Adrenal gland (tissue), 12 donors: ENCODE results near the gene TBL1XR1. TPM values are rescaled to one million over a fixed set of nuclear protein-coding genes. Genes with fewer than 3 reads are reported as not detected.

Source experiments
- DNase-seq, 7 donors: peaks; one replicate each; pipeline ENCODE4 v3.0.0-alpha.2; 2019 to 2020
- H3K27ac ChIP-seq, 5 donors: fragments of 200-600 bp; sonication (generic) in 4 of 5; 1 replicate in 3 of 5; 2 replicates in 2 of 5; pipeline versions ENCODE4 v1.5.1 to v1.8.0; 2016 to 2020; ENCODE audit warnings: mild to moderate bottlenecking in 1 of 5
- H3K27me3 ChIP-seq: fragments of 200-600 bp; 2 replicates; pipeline ENCODE4 v1.8.0; 2021
- H3K36me3 ChIP-seq, 2 donors: fragments of 200-600 bp; replicated peaks in 1 of 2; 1 replicate in 1 of 2; 2 replicates in 1 of 2; pipeline versions ENCODE4 v1.5.1 to v1.8.0; 2018 to 2022
- H3K4me1 ChIP-seq, 2 donors: fragments of 200-600 bp; replicated peaks in 1 of 2; 1 replicate in 1 of 2; 2 replicates in 1 of 2; pipeline versions ENCODE4 v1.5.1 to v1.8.0; 2018 to 2021
- H3K4me3 ChIP-seq, 4 donors: fragments of 200-600 bp; sonication (generic) in 3 of 4; one replicate each; pipeline ENCODE4 v1.5.1; 2016 to 2018
- H3K9me3 ChIP-seq, 3 donors: fragments of 200-600 bp; sonication (generic) in 1 of 3; replicated peaks in 1 of 3; 1 replicate in 2 of 3; 2 replicates in 1 of 3; pipeline versions ENCODE4 v1.5.1 to v1.8.0; 2016 to 2021
- POLR2A ChIP-seq, 2 donors: fragments of 450-650 bp; IDR thresholded peaks; one replicate each; pipeline ENCODE4 v1.6.1; 2017; ENCODE audit warnings: antibody characterized with exemption in 2 of 2, mild to moderate bottlenecking in 2 of 2, moderate library complexity in 1 of 2
- WGBS, 4 donors: extraction: QIAGEN DNeasy Blood & Tissue Kit in 2 of 4; methylation state at CpG; one replicate each; pipeline versions ENCODE4 v1.1.5 to v1.1.7; 2013 to 2017; 5-methylcytosine and 5-hydroxymethylcytosine counted together
- intact Hi-C, 2 donors: fragments of 100-400 bp; cut with DNase I; formaldehyde crosslinking; loops; one replicate each; pipeline versions ENCODE4 v1.14.1 to v1.15.0; 2022 to 2023
- polyA plus RNA-seq, 3 donors: library from polyadenylated mRNA; stranded (reverse); fragments of 200-250 nt in 2 of 3; fragments of 350-450 nt in 1 of 3; fragmentation: Illumina TruSeq in 1 of 3; extraction: RNeasy Lipid Tissue Mini Kit (QIAGEN cat#74804) in 1 of 3; gene quantifications; one replicate each; pipeline ENCODE4 v1.2.3, GENCODE V29; 2013 to 2014
- total RNA-seq, 9 donors: library from RNA; depleted of rRNA in 4 of 9; stranded (reverse); fragments of >200 nt in 4 of 9; fragments of 120-200 nt in 1 of 9; fragmentation: NEBNext Ultra II Directional in 1 of 9; extraction: Animal tissue kit (Norgen Biotek cat#: 25700) in 1 of 9; gene quantifications; one replicate each; pipeline versions ENCODE4 v1.1.0 to v1.2.4, GENCODE V29; 2013 to 2023
- TF ChIP-seq, protein P1 (sequence below), 6 experiments: fragments of 450-650 bp in 4 of 6; fragments of 200-600 bp in 2 of 6; sonication (generic) in 1 of 6; IDR thresholded peaks; 1 replicate in 5 of 6; 2 replicates in 1 of 6; pipeline versions ENCODE4 v1.5.1 to v1.8.0; 2016 to 2021; ENCODE audit warnings: antibody characterized with exemption in 6 of 6, mild to moderate bottlenecking in 2 of 6, moderate library complexity in 1 of 6
- donor health status: healthy with polysubstance abuse.
- donor health status: Bipolar disorder and iron deficiency.
- donor health status: DM: yes; HTN: yes; CAD: no.
- donor health status: DM: no; HTN: no; CAD: no.
- donor health status: DM: no; HTN: no; CAD: no.
- donor health status: DM: yes; HTN: yes; CAD: no.

Gene TBL1XR1
- total and polyA plus RNA-seq, 12 donors: 17.5 to 258 (median 93.6) TPM

DNA sequence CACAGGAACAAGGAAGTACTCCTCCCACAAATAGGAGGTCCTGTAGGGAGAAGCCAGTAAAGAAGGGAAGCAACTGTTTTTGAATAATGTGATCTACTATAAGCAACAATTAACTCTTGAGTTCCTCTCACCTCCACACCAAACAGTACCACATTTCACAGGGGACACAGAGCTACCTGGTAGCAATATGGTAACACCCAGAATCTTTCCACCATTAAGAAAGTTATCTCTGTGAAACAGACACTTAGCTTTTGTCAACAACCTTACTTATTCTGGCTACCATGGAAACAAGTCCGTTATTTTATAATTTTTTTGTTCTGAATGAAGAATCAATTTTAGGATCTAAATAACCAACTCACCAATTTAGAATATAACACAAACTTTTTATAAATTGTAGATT lies 49.5 kb downstream of the TBL1XR1 start:
- Histone ChIP-seq H3K4me3 (no peak overlapping the region), H3K27me3 (no peaks in the 10 kb centered on the region), H3K9me3 (no peaks in the 10 kb centered on the region), H3K4me1 (peaks cover 11 to 71% of the 10 kb centered on the region in 2 donors), H3K36me3 (no peaks in the 10 kb centered on the region), H3K27ac (no peak overlapping the region)
- intact Hi-C loops: no loop called here
- DNase-seq: no peak
- no peak for TF ChIP-seq POLR2A (IDR thresholded peaks at IDR 0.05)
- TF ChIP-seq, protein P1, sequence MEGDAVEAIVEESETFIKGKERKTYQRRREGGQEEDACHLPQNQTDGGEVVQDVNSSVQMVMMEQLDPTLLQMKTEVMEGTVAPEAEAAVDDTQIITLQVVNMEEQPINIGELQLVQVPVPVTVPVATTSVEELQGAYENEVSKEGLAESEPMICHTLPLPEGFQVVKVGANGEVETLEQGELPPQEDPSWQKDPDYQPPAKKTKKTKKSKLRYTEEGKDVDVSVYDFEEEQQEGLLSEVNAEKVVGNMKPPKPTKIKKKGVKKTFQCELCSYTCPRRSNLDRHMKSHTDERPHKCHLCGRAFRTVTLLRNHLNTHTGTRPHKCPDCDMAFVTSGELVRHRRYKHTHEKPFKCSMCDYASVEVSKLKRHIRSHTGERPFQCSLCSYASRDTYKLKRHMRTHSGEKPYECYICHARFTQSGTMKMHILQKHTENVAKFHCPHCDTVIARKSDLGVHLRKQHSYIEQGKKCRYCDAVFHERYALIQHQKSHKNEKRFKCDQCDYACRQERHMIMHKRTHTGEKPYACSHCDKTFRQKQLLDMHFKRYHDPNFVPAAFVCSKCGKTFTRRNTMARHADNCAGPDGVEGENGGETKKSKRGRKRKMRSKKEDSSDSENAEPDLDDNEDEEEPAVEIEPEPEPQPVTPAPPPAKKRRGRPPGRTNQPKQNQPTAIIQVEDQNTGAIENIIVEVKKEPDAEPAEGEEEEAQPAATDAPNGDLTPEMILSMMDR (IDR thresholded peaks at IDR 0.05): no peak
- WGBS, 4 donors: 88 to 94% (median 92%) methylated on average over 1 of the region's 1 CpG

DNA sequence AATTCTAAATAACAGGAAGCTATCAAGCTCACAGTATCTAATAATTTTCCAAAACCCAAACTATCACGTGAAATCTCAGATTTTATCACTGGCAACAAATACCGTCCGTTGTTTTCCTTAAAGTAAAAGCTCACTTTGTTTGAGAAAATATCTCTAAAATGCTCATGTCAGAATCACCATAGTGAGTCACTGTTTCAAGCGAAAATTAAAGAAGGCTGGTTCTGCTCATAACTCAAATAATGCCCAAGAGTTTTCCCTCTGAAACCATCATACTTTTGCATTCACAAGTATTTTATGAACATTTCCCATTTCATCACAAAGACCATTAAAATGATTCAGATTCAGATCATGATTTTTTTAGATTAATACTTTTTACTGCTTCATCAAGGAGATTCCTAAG lies 50.6 kb downstream of the TBL1XR1 start:
- DNase-seq: no peak
- H3K4me3 ChIP-seq: no peak overlapping the region
- H3K27me3 ChIP-seq: no peaks in the 10 kb centered on the region
- H3K4me1 ChIP-seq: peaks cover 11 to 83% of the 10 kb centered on the region in 2 donors
- no peak overlapping the region for H3K27ac ChIP-seq
- H3K36me3 ChIP-seq: no peaks in the 10 kb centered on the region
- intact Hi-C loops: no loop called here
- TF ChIP-seq, protein P1 (IDR thresholded peaks at IDR 0.05): no peak
- TF ChIP-seq POLR2A (IDR thresholded peaks at IDR 0.05): no peak
- 30 to 37% (median 34%) methylated on average over 4 of the region's 4 CpGs for WGBS, 4 donors
- H3K9me3 ChIP-seq: no peaks in the 10 kb centered on the region

DNA sequence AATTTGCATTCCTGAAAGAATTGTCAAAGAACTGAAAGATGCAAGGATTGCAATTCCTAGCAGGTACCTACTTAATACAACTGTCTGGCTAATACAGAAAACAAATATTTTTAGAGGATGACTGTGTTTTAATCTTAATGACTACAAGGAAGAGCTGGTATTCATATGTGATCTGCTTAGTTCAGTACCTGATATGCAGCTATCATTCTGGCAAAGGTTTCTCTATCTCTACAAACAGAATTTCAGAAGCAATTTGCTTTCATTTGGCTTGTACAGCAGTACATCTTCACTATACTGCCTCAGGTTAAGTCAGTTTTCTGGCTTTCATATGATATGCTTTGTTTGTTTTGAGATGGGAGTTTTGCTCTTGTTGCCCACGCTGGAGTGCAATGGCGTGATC lies 51.3 kb downstream of the TBL1XR1 start:
- Histone ChIP-seq H3K9me3 (no peaks in the 10 kb centered on the region), H3K4me3 (no peak overlapping the region), H3K27me3 (no peaks in the 10 kb centered on the region), H3K4me1 (peaks cover 11 to 81% of the 10 kb centered on the region in 2 donors), H3K36me3 (no peaks in the 10 kb centered on the region), H3K27ac (no peak overlapping the region)
- intact Hi-C loops: no loop called here
- no peak for TF ChIP-seq POLR2A (IDR thresholded peaks at IDR 0.05)
- TF ChIP-seq, protein P1 (IDR thresholded peaks at IDR 0.05): no peak
- WGBS, 4 donors: 88 to 98% (median 92%) methylated on average over 2 of the region's 2 CpGs
- DNase-seq: no peak

DNA sequence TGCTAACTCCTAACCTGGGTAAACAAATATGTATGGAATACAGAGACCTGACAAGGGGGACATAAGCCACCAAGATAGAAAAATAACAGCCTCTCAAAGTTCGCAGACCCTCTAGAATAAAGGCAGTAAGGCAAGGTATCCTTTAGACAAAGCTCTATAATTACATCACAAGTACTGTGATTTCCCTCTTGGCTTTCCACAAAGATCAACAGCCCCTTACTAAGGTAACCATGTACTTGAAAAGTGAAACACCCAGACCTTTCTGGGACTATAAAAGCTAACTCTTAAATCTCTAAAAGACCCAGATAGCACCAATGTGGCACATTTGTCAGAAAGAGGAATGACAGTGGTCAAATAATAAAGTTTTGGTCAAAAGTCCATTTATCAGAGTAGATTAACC lies 51.9 kb downstream of the TBL1XR1 start:
- H3K9me3 ChIP-seq: no peaks in the 10 kb centered on the region
- H3K27ac ChIP-seq: no peak overlapping the region
- no peak for TF ChIP-seq POLR2A (IDR thresholded peaks at IDR 0.05)
- TF ChIP-seq, protein P1 (IDR thresholded peaks at IDR 0.05): no peak
- no peaks in the 10 kb centered on the region for H3K36me3 ChIP-seq
- H3K27me3 ChIP-seq: no peaks in the 10 kb centered on the region
- WGBS, 4 donors: 81 to 96% (median 86%) methylated on average over 1 of the region's 1 CpG
- intact Hi-C loops: no loop called here
- H3K4me3 ChIP-seq: no peak overlapping the region
- peaks cover 6 to 76% of the 10 kb centered on the region in 2 donors for H3K4me1 ChIP-seq
- no peak for DNase-seq
